ENCODE results near the gene EPG5. TPM values are rescaled to one million over a fixed set of nuclear protein-coding genes. Genes with fewer than 3 reads are reported as not detected.

EPG5 gene
- total and polyA plus RNA-seq, 3 donors from 2014 or later, result 19.0 to 66.4 (median 55.7) TPM

DNA sequence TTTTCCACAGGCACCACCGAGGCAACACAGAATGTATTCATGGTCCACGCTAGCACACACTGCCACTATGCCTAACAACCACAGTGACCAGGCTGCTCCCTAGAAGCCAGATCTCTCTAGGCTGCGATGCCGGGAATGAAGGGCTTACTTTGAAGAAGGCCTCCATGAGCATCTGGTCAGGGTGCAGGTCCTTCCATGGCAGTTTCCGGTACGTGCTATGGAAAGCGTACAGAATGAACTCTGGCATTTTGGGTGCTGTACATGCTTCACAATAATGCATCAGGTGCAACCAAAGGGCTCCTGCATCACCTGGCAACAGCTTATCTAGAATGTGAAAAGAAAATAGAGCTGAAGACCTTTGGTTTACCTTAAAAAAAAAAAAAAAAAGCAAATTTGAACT, 96.7 kb downstream of the EPG5 start:
- Histone ChIP-seq H3K4me3 (no peak overlapping the region), H3K27me3 (no peaks in the 10 kb centered on the region), H3K36me3 (ENCODE audit: low read depth, missing control alignments) (no peaks in the 10 kb centered on the region), H3K27ac (no peak overlapping the region), H3K9me3 (no peaks in the 10 kb centered on the region), H3K4me1 (no peaks in the 10 kb centered on the region)
- no peak for TF ChIP-seq CTCF (IDR thresholded peaks at IDR 0.05)
- TF ChIP-seq POLR2A (IDR thresholded peaks at IDR 0.05), result no peak
- WGBS, 2 donors, result 92 to 95% methylated on average over 7 of the region's 7 CpGs
- intact Hi-C loops (cut with DNase I; ENCODE audit: low total_unique reads), result no loop called here
- no peak for DNase-seq

DNA sequence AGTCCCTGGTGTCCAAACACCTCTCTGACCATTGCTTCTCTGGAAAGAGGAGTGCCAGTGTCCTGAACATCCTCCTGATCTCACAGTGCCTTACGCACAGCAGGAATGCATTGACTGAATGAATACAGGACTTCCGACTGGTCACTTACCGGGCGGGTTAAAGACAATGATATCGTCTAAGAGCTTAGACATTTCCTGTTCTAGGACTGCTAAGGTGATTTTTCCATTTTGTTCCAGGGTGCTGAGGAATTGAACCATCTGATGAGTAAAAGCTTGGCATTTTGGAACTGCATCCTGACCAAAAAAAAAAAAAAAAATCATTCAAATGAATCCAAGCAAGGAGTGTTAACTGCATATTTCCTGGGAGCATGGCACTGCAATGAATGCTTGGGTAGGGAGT, 101.7 kb downstream of the EPG5 start:
- Histone ChIP-seq H3K4me1 (no peaks in the 10 kb centered on the region), H3K36me3 (ENCODE audit: low read depth, missing control alignments) (no peaks in the 10 kb centered on the region), H3K27me3 (no peaks in the 10 kb centered on the region), H3K9me3 (no peaks in the 10 kb centered on the region), H3K4me3 (no peak overlapping the region), H3K27ac (no peak overlapping the region)
- intact Hi-C loops (cut with DNase I; ENCODE audit: low total_unique reads), result no loop called here
- TF ChIP-seq POLR2A (IDR thresholded peaks at IDR 0.05), result no peak
- no peak for TF ChIP-seq CTCF (IDR thresholded peaks at IDR 0.05)
- 91 to 98% methylated on average over 5 of the region's 5 CpGs for WGBS, 2 donors
- DNase-seq, result no peak

DNA sequence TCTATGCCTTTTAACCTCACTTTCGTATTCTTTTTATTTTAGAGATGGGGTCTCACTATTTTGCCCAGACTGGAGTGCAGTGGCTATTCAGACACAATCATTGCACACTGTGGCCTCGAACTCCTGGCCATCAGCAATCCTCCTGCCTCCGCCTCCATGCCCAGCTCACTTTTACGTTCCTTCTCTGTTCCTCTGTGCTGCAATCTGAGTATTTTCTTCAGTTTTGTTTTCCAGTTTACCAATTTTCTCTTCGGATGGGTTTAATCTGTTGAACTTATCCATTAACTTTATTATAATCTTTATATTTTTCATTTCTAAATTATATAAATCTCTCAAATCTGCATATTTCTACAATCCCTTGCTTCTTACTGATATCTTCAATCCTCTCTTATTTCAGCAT, 103.0 kb downstream of the EPG5 start:
- H3K27me3 ChIP-seq, result no peaks in the 10 kb centered on the region
- no peak overlapping the region for H3K4me3 ChIP-seq
- intact Hi-C loops (cut with DNase I; ENCODE audit: low total_unique reads), result no loop called here
- no peak overlapping the region for H3K27ac ChIP-seq
- no peaks in the 10 kb centered on the region for H3K36me3 ChIP-seq (ENCODE audit: low read depth, missing control alignments)
- no peaks in the 10 kb centered on the region for H3K4me1 ChIP-seq
- H3K9me3 ChIP-seq, result no peaks in the 10 kb centered on the region
- WGBS, 2 donors, result 85 to 90% methylated on average over 5 of the region's 5 CpGs
- TF ChIP-seq CTCF (IDR thresholded peaks at IDR 0.05) (no peak), POLR2A (IDR thresholded peaks at IDR 0.05) (no peak)
- no peak for DNase-seq

- 96% methylated on average over 1 of the region's 1 CpG for WGBS, 2 donors
- intact Hi-C loops (cut with DNase I; ENCODE audit: low total_unique reads), result no loop called here
- Histone ChIP-seq H3K27ac (no peak overlapping the region), H3K4me3 (no peak overlapping the region), H3K4me1 (no peaks in the 10 kb centered on the region), H3K27me3 (no peaks in the 10 kb centered on the region), H3K9me3 (no peaks in the 10 kb centered on the region), H3K36me3 (ENCODE audit: low read depth, missing control alignments) (no peaks in the 10 kb centered on the region)
- DNase-seq, result no peak
- TF ChIP-seq POLR2A (IDR thresholded peaks at IDR 0.05), result no peak
- no peak for TF ChIP-seq CTCF (IDR thresholded peaks at IDR 0.05)
Observed at GRCh38 chr18:45863469-45863868, 103.7 kb downstream of the EPG5 start.

- WGBS, 2 donors, result 97 to 100% methylated on average over 1 of the region's 1 CpG
- Histone ChIP-seq H3K36me3 (ENCODE audit: low read depth, missing control alignments) (no peaks in the 10 kb centered on the region), H3K4me1 (no peaks in the 10 kb centered on the region), H3K27me3 (no peaks in the 10 kb centered on the region), H3K4me3 (no peak overlapping the region), H3K9me3 (no peaks in the 10 kb centered on the region), H3K27ac (no peak overlapping the region)
- intact Hi-C loops (cut with DNase I; ENCODE audit: low total_unique reads), result no loop called here
- no peak for TF ChIP-seq POLR2A (IDR thresholded peaks at IDR 0.05)
- TF ChIP-seq CTCF (IDR thresholded peaks at IDR 0.05), result no peak
- no peak for DNase-seq
Observed at GRCh38 chr18:45861926-45862325, 105.2 kb downstream of the EPG5 start.
